Stimulated activated CD8-positive, alpha-beta memory T cell treated with anti-CD3 and anti-CD28 coated beads, Interleukin-15, amount 100 ng/mL, for 48 hours (primary cell): ENCODE data around the gene OR52E2.
"Not testable (repeated sequence)": the region's sequence is repeated elsewhere in the genome, so short reads cannot be mapped to it uniquely, and the experiment has no call there.

Experiments used
- DNase-seq, 2 donors: peaks; one replicate each; pipeline ENCODE4 v3.0.0-alpha.2; 2020; ENCODE audit warnings: low read depth in 2 of 2

The OR52E2 gene

DNA sequence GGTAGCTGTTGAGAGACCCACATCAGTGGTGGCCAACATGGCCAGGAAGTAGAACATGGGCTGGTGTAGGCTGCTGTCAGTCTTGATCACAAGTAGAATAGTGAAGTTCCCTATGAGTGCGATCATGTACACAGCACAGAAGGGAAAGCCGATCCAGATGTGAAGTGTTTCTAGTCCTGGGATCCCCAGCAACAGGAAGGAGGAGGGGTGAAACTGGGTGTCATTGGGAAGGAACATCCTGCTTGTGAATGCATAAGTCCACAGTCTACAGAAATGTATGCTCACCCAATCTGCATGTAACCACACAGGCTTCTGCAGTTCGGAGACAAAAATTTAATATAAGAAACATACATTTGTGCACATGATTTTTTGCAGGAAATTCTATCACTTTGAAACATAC, at the start of gene OR52E2:
TSS of gene OR52E2 (minus strand) at position 237 of the 400 bp plus-strand sequence. CDS start at position 237, 0 bp downstream.
- DNase-seq, result no peak

- DNase-seq, result no peak
Measured at GRCh38 chr11:5107285-5107684, 47.9 kb upstream of the OR52E2 start.

GRCh38 chr11:5103066-5103465, 43.6 kb upstream of the OR52E2 start:
- no peak for DNase-seq

DNA sequence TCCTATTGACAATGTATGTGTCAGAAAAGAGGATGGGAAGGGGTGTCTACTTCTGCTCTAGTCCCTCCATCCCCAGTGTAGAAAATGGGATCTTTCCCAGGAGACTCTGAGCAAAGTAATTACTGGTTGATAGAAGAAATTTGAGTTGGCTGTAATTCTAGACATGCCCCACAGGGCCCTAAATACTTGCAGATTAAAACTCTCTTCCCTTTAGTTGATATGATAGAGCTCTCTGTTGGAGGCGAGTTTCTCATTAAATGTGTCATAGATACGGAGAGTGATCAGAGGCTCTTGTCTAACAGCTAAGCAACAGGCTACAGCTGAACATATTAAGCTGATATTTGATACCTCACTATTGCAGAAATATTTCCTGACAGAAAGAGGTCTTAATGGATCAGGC, 42.8 kb upstream of the OR52E2 start:
- DNase-seq, result no peak

DNA sequence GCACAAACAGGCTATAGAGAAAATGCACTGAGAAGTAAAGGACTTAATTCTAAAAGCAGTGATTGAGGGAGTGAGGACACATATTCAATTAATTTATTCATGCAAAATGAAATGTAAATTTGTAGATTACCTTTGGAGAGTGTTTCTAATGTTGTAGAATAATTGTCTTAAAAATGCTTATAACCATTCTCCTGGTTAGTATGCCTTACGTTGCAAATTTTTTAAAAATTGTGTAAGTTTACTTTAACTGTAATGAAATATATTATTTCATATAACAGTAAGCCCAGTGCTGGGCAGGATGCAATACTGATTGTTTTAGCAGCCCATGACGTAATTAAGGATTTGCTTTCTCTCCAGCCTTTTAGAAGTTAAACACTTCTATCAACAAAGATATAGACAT, 36.6 kb upstream of the OR52E2 start:
- no peak for DNase-seq

DNA sequence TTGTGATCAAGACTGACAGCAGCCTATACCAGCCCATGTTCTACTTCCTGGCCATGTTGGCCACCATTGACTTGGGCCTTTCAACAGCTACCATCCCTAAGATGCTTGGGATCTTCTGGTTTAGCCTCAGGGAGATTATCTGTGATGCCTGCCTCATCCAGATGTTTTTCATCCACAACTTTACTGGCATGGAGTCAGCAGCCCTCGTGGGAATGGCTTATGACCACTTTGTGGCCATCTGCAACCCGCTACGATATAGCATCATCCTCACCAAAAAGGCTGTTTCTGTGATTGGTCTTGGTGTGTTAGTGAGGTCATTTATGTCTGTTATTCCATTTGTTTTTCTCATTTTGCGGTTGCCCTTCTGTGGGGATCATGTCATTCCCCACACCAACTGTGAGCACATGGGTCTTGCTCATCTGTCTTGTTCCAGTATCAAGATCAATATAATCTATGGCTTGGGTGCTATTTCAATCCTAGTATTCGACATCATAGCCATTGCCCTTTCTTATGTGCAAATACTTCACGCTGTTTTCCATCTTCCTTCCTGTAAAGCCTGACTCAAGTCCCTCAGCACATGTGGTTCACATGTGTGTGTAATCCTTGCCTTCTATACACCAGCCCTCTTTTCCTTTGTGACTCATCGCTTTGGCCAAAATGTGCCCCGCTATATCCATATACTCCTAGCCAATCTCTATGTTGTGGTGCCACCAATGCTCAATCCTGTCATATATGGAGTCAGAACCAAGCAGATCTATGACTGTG, 33.6 kb upstream of the OR52E2 start:
- no peak for DNase-seq

GRCh38 chr11:5090668-5091067, 31.2 kb upstream of the OR52E2 start:
- no peak for DNase-seq

- no peak for DNase-seq
Measured at GRCh38 chr11:5088556-5088955, 29.1 kb upstream of the OR52E2 start.

GRCh38 chr11:5083602-5084001, 24.2 kb upstream of the OR52E2 start:
- no peak for DNase-seq

DNA sequence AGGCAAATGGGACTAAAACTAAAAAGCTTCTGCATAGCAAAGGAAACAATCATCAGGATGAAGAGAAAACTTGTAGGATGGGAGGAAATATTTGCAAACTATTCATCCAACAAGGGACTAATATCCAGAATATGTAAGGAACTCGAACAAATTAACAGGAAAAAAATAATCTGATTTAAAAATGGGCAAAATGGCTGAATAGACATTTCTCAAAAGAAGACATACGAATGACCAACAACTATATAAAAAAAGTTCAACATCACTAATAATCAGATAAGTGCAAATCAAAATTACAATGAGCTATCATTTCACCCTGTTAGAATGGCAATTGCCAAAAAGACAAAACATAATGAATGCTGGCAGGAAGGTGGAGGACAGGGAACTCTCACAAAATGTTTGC, 22.0 kb upstream of the OR52E2 start:
- DNase-seq, result no peak

DNA sequence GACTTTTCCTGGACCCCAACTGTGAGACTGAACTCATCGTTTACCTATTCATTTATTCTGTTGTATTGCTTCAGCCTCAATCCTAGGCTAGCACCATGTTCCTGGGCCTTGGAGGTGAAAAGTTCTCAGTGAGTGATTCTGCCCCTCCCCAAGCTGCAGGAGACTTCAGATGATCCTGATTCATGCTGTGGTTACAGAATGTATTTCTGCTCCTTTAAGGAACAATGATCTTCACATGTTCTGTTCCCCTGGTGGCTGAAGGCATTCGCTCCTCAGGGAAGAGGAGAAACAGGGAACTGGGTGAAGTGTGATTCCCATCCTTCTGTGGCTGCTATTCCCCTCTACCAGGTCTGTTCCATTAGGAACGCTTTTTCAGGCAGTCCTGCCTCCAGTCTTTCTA, 12.4 kb upstream of the OR52E2 start:
- DNase-seq, result no peak

DNA sequence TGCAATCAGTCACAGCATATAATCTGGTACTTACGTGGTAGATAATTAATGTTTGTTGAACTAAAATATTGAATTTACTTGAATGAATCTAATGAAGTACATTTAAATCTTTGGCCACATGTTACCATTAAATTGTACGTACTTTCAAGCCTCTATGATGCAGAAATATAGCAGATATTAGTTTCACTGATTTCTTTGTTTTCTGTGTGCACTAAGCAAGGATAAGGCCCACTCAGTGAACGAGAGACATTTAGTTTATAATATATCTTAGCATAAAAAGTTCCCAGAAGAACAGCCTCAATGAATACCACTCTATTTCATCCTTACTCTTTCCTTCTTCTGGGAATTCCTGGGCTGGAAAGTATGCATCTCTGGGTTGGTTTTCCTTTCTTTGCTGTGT, 9.8 kb upstream of the OR52E2 start, which contains the start of gene OR52E1:
TSS of gene OR52E1 (plus strand) at position 301 of the 400 bp plus-strand sequence.
- no peak for DNase-seq

DNA sequence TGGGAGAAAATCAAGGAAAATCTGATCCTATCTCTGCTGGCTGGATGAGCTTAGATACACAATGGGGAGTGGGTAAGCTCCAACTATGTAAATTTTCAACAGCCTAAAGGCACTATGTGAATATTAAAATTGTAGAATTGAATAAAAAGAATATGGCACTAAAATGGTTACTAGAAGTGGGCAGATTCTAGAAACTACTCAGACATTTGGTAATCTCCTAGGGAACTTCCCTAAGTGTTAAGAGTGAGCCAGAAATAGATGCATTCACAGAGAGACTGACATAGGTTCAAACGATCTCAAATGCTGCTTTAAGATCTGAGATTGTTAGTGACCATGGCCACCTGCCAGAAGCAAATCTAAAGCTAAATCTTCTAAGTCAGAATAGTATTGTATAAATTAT, 5.6 kb upstream of the OR52E2 start:
- no peak for DNase-seq

DNA sequence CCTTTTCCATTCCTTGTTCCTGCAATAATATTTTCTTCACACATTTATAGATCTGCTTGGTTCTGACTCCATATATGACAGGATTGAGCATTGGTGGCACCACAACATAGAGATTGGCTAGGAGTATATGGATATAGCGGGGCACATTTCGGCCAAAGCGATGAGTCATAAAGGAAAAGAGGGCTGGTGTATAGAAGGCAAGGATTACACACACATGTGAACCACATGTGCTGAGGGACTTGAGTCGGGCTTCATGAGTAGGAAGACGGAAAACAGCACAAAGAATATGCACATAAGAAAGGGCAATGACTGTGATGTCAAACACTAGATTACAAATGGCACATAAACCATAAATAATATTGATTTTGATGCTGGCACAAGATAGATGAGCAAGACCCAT, 748 bp downstream of the OR52E2 start:
- not testable (repeated sequence) for DNase-seq

- no peak for DNase-seq
Measured at GRCh38 chr11:5046754-5047330, 12.6 kb downstream of the OR52E2 start.

- no peak for DNase-seq
Measured at GRCh38 chr11:5046226-5046625, 13.2 kb downstream of the OR52E2 start, which contains the start of gene OR52J3. Gene OR52J3 (plus strand): TSS chr11:5046526. CDS start chr11:5046526, 0 bp downstream.

- no peak for DNase-seq
Measured at GRCh38 chr11:5043380-5043779, 16.0 kb downstream of the OR52E2 start.

DNA sequence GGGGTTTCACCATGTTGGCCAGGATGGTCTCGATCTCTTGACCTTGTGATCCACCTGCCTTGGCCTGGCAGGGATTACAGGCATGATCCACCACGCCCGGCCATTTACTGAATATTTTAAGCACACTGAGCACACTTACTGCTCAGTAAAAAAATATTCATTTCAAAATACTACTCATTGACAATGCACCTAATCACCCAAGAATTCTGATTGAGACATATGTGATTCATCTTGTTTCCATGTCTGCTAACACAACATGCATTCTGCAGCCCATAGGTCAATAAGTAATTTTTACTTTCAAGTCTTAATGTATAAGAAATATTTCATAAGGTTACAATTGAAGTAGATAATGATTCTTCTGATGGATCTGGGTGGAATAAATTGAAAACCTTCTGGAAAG, 17.3 kb downstream of the OR52E2 start:
- no peak for DNase-seq

DNA sequence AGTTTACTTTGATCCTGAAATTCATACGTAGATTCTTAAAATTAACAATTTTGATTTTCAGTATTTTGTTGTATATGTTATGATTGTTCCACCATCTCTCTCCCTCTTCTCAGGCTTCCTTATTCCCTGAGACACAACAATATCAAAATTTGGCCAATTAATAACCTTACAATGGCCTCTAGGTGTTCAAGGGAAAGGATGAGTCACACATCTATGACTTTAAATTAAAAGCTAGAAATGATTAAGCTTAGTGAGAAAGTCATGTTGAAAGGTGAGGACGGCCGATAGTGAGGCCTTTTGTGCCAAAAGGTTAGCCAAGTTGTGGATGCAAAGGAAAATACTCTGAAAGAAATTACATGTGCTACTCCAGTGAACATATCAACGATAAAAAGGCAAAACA, 18.6 kb downstream of the OR52E2 start:
- DNase-seq, result no peak

GRCh38 chr11:5038341-5038740, 21.1 kb downstream of the OR52E2 start:
- DNase-seq, result no peak

- no peak for DNase-seq
Measured at GRCh38 chr11:5037926-5038325, 21.5 kb downstream of the OR52E2 start.

GRCh38 chr11:5036669-5037068, 22.8 kb downstream of the OR52E2 start:
- no peak for DNase-seq

- no peak for DNase-seq
Measured at GRCh38 chr11:5021996-5022395, 37.4 kb downstream of the OR52E2 start.
